Mesendoderm (in vitro differentiated cells): ENCODE data around the gene IQSEC1.

Source experiments
- DNase-seq: peaks from one replicate; pipeline ENCODE4 v3.0.0; 2013
- H2AK5ac ChIP-seq: 2 replicates; pipeline ENCODE4 v1.6.1; 2013; ENCODE audit warnings: low read length, inconsistent platforms
- H2BK120ac ChIP-seq: 2 replicates; pipeline ENCODE4 v1.6.1; 2013; ENCODE audit warnings: low read depth, mild to moderate bottlenecking, low read length, moderate library complexity, mixed read lengths
- H2BK15ac ChIP-seq: replicated peaks from 2 replicates; pipeline ENCODE4 v1.6.1; 2013; ENCODE audit warnings: low read depth, mild to moderate bottlenecking, moderate library complexity
- H2BK5ac ChIP-seq: 2 replicates; pipeline ENCODE4 v1.6.1; 2013; ENCODE audit warnings: low read length, inconsistent platforms
- H3K18ac ChIP-seq: 2 replicates; pipeline ENCODE4 v1.6.1; 2013; ENCODE audit warnings: mild to moderate bottlenecking, low read length, mixed read lengths
- H3K23ac ChIP-seq: one replicate; pipeline ENCODE4 v1.6.1; 2013; ENCODE audit warnings: low read length
- H3K27ac ChIP-seq: 2 replicates; pipeline ENCODE4 v1.5.1; 2013; ENCODE audit warnings: low read depth, mild to moderate bottlenecking, inconsistent platforms, low read length, moderate library complexity
- H3K27me3 ChIP-seq: 2 replicates; pipeline ENCODE4 v1.6.1; 2013; ENCODE audit warnings: low read length, control low read depth, mild to moderate bottlenecking, inconsistent platforms; ENCODE audit not compliant: insufficient read depth, poor library complexity
- H3K36me3 ChIP-seq: 2 replicates; pipeline ENCODE4 v1.6.1; 2013; ENCODE audit warnings: low read length, inconsistent platforms; ENCODE audit not compliant: control insufficient read depth, insufficient read depth
- H3K4ac ChIP-seq: one replicate; pipeline ENCODE4 v1.6.1; 2013; ENCODE audit warnings: low read depth, mild to moderate bottlenecking, low read length, moderate library complexity
- H3K4me1 ChIP-seq: 2 replicates; pipeline ENCODE4 v1.6.1; 2013; ENCODE audit warnings: low read depth, low read length, inconsistent platforms; ENCODE audit not compliant: control insufficient read depth
- H3K4me2 ChIP-seq: 2 replicates; pipeline ENCODE4 v1.6.1; 2013; ENCODE audit warnings: low read length
- H3K4me3 ChIP-seq: 2 replicates; pipeline ENCODE4 v1.5.1; 2013; ENCODE audit warnings: mild to moderate bottlenecking, low read length
- H3K56ac ChIP-seq: one replicate; pipeline ENCODE4 v1.6.1; 2013; ENCODE audit warnings: low read length
- H3K79me1 ChIP-seq: 2 replicates; pipeline ENCODE4 v1.6.1; 2013; ENCODE audit warnings: low read length, inconsistent platforms
- H3K79me2 ChIP-seq: 2 replicates; pipeline ENCODE4 v1.6.1; 2013; ENCODE audit warnings: mild to moderate bottlenecking, low read length; ENCODE audit not compliant: control insufficient read depth, insufficient read depth
- H3K9ac ChIP-seq: 2 replicates; pipeline ENCODE4 v1.6.1; 2013; ENCODE audit warnings: low read length, inconsistent platforms
- H4K5ac ChIP-seq: one replicate; pipeline ENCODE4 v1.6.1; 2013; ENCODE audit warnings: low read length
- H4K8ac ChIP-seq: one replicate; pipeline ENCODE4 v1.6.1; 2013; ENCODE audit warnings: low read depth, mild to moderate bottlenecking, control low read depth, low read length, moderate library complexity
- WGBS: extraction: QIAGEN DNeasy Blood & Tissue Kit; methylation state at CpG from one replicate; pipeline ENCODE4 v1.1.7; 2013; ENCODE audit warnings: low lambda C conversion rate, missing lambda C conversion rate; ENCODE audit not compliant: insufficient coverage; ENCODE audit errors: extremely low coverage; 5-methylcytosine and 5-hydroxymethylcytosine counted together

The IQSEC1 gene

DNA sequence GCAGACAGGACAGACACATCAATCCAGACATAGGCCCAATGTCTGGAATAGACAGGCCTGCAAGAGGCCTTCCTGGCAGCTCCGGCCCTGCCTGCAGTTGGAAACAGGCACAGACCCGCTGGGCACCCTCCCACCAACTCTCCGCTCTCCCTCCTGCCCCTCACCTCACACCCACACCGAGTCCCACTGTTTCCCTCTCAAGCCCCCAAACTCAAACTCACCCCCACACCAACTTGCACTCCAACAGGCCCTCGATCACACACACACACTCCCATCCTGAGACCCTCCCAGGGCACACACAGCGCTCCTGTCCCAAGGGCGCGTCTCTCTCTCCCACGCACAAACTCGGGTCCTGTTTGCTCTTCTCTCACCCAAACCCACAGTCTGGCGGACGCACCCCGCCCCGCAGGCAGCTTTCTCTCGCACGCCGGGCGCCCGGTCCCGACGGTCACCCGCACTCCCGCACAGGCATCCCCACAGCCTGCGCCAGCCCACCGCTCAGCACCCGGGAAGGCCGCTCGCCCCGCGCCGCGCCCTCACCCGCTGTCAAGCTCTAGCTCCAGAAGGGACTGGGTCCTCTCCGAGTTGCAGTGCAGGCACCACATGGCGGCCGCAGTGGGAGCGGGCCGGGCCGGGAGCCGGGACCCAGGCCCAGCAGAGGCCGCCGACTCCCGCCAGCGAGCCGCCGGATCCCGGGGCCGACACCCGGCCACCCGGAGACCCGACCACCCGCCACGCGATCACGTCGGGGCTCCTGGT is 106.2 kb downstream of the IQSEC1 start:
- Histone ChIP-seq H2BK5ac (no peak overlapping the region), H3K4ac (peak overlapping the region; percentile 57), H3K27ac (no peak overlapping the region), H3K79me2 (peaks cover 23% of the 10 kb centered on the region), H2BK120ac (no peak overlapping the region), H2AK5ac (no peak overlapping the region), H3K36me3 (no peaks in the 10 kb centered on the region), H2BK15ac (no peak overlapping the region), H3K9ac (peak overlapping the region; percentile 75), H4K8ac (no peak overlapping the region), H3K23ac (peak overlapping the region; percentile 91), H3K79me1 (peaks cover 31% of the 10 kb centered on the region), H3K18ac (peak overlapping the region; percentile 75), H3K4me2 (peak overlapping the region; percentile 78), H3K27me3 (no peaks in the 10 kb centered on the region), H3K4me3 (peak overlapping the region; percentile 58), H3K56ac (peak overlapping the region; percentile 94), H3K4me1 (peaks cover 4% of the 10 kb centered on the region), H4K5ac (no peak overlapping the region)
- DNase-seq, result peak; percentile 40
- no CpG with 5 or more reads among the region's 56 CpGs for WGBS

DNA sequence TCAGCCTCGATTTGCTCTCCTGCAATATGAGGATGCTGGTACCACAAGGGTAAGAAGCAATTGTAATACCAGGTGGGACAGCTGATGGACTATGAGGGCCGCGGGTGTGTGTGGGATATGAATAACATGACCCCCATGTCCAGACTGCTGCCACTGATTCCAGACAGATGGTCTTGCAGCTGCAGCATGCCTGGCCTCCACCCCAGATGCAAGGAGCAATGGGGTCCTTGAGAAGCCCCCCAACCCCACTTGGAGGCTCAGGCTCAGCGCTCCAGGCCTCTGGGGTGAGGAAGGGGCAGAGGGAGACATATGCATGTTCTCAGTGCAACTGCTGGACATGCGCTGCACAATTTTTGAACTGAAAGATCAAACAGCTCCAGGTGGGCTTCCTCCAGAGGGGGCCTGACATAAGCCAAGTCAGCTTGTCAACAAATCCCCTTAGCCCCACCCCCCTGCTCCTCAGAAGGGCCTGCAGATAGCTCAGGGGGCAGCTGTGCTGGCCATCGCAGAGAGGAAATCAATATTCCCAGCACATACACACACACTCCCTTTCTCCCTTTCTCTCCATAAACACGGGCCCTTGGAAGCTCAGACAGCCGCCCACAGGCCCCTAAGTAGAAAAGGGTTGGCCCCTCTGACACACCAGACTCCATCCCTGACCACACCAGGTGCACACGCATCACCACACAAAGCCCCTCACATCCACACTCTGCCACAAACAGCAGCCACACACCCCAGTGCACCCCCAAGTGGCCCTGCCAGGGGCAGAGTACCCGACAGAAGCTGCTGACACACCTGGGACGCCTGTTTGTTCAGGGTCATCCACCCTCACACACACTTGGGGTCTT is 107.0 kb downstream of the IQSEC1 start:
- Histone ChIP-seq H3K4me3 (peak overlapping the region; percentile 58), H2AK5ac (no peak overlapping the region), H3K27me3 (no peaks in the 10 kb centered on the region), H3K79me1 (peaks cover 36% of the 10 kb centered on the region), H4K5ac (no peak overlapping the region), H2BK5ac (no peak overlapping the region), H3K56ac (peak overlapping the region; percentile 94), H3K27ac (no peak overlapping the region), H3K4me1 (peaks cover 4% of the 10 kb centered on the region), H3K4ac (no peak overlapping the region), H3K36me3 (no peaks in the 10 kb centered on the region), H3K4me2 (peak overlapping the region; percentile 78), H3K23ac (peak overlapping the region; percentile 69), H2BK15ac (no peak overlapping the region), H4K8ac (no peak overlapping the region), H3K9ac (peak overlapping the region; percentile 75), H2BK120ac (no peak overlapping the region), H3K79me2 (peaks cover 23% of the 10 kb centered on the region), H3K18ac (no peak overlapping the region)
- DNase-seq, result no peak
- no CpG with 5 or more reads among the region's 11 CpGs for WGBS

DNA sequence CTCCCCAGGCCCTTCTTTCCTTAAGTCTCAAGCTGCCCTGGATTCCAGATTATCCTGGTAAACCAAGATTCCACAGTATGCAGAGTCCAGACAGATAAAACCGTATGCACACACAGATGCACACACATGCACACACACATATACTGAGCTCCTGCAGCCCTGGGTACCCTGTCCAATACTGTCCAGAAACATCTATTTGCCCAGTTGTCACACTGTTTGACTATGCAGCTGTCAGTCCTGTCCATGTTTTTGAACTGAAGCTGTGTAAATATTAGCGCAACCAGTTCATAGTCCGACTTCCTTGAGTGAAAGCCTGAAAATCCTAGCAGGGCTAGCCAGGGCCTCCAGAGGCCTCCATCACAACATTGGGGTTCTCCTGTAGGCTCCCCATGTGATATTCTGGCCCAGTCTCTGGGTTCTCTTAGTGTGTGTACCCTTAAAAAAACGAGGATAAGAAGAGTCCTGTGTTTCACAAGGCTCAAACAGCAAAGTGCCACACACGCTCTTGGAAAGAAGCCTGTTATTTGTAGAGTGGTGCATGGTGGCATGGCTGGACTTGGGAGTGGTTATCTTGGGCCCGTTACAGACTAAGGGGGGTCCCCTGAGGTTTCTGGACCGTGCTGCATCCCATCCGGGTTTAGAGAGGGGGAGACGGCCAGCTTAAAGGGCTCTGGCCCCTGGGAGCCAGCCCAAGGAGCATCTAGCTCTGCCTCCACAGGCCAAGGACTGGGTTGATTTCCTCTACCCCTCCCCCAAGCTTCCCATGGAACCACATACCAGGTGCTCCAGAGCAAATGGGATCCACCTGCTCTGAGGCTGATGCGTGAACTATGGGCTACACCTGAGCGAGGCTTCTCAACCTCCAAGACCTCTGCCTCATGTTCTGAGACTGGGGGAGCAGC is 108.3 kb downstream of the IQSEC1 start:
- no CpG with 5 or more reads among the region's 11 CpGs for WGBS
- H3K79me2 ChIP-seq, result peaks cover 26% of the 10 kb centered on the region
- no peak overlapping the region for H2BK15ac ChIP-seq
- no peak overlapping the region for H3K9ac ChIP-seq
- H2BK120ac ChIP-seq, result no peak overlapping the region
- H3K27me3 ChIP-seq, result no peaks in the 10 kb centered on the region
- H3K56ac ChIP-seq, result no peak overlapping the region
- no peak overlapping the region for H3K4ac ChIP-seq
- H3K27ac ChIP-seq, result no peak overlapping the region
- peaks cover 13% of the 10 kb centered on the region for H3K4me1 ChIP-seq
- no peak overlapping the region for H2BK5ac ChIP-seq
- H4K5ac ChIP-seq, result no peak overlapping the region
- no peak overlapping the region for H3K4me2 ChIP-seq
- H4K8ac ChIP-seq, result no peak overlapping the region
- H3K18ac ChIP-seq, result no peak overlapping the region
- peaks cover 42% of the 10 kb centered on the region for H3K79me1 ChIP-seq
- no peaks in the 10 kb centered on the region for H3K36me3 ChIP-seq
- H3K23ac ChIP-seq, result no peak overlapping the region
- DNase-seq, result no peak
- no peak overlapping the region for H3K4me3 ChIP-seq
- H2AK5ac ChIP-seq, result no peak overlapping the region

DNA sequence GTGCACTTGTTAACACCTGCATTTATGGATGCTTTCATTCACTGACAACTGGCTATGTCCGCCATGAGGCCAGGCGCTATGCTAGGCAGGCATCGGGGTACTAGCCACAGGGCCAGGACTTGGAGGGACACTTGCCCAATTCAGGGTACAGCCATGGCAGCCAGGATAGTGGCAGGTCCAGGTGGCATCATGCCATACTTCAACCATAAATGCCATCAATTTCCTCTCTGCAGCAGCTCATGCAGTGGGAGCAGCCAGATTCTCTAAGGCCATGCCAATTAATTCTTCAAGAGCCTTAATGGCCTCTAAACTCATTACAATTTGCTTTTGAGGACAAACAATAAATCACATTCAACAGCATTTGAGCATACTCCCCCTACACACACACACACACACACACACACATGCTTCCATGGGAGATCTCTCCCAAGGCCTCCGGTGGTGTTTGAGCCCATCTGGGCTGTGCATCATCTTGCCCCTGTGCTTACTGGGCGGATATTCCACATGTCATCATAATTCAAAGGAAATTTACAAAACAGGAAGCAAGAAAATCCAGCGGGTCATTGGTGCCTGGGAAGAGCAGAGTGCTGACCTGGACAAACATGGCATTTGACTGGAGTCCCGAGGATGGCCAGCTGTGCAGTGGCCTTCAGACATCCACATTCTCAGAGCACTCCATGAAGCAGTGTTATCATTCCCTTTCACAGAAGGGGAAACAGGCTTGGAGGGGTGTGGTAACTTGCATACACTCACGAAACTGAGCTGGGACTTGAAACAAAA is 109.1 kb downstream of the IQSEC1 start:
- no peak overlapping the region for H4K8ac ChIP-seq
- H2BK15ac ChIP-seq, result no peak overlapping the region
- H2BK5ac ChIP-seq, result no peak overlapping the region
- peaks cover 27% of the 10 kb centered on the region for H3K79me2 ChIP-seq
- H2BK120ac ChIP-seq, result no peak overlapping the region
- H3K23ac ChIP-seq, result no peak overlapping the region
- H3K36me3 ChIP-seq, result no peaks in the 10 kb centered on the region
- H3K18ac ChIP-seq, result no peak overlapping the region
- no peak for DNase-seq
- H3K9ac ChIP-seq, result no peak overlapping the region
- no peak overlapping the region for H2AK5ac ChIP-seq
- H3K27ac ChIP-seq, result no peak overlapping the region
- WGBS, result no CpG with 5 or more reads among the region's 8 CpGs
- no peak overlapping the region for H4K5ac ChIP-seq
- peaks cover 15% of the 10 kb centered on the region for H3K4me1 ChIP-seq
- no peak overlapping the region for H3K4me2 ChIP-seq
- peaks cover 46% of the 10 kb centered on the region for H3K79me1 ChIP-seq
- no peak overlapping the region for H3K4ac ChIP-seq
- no peaks in the 10 kb centered on the region for H3K27me3 ChIP-seq
- no peak overlapping the region for H3K56ac ChIP-seq
- H3K4me3 ChIP-seq, result no peak overlapping the region

DNA sequence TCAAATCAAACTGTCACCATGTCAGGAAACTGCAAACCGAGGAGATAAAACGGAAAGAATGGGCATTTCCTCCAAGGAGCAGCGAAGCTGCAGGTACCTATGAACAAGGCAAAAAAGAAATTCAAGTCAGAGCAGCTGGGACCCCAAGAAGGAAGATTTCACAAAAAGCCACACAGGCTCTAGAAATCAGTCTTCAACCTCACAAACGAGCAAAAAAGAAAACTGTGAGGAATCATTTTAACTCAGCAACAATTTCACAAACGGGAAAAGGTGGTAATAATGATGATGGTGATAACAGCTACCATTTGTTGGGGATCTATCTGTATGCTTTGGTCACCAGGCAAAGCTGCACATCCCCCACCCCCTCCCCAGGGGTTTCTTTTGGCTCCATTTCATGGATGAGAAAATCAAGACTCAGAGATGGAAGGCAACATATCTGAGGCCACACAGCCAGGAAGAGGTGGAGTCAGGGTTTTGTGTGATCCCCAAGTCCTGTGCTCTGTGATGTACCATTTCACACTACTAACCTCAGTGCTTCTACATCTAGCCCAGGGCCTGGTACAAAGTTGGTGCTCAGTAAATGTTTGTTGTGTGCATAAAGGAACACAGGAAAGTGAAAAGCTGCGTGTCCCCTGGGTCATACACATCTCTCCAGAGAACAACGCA is 109.9 kb downstream of the IQSEC1 start:
- no peak overlapping the region for H2AK5ac ChIP-seq
- H4K8ac ChIP-seq, result no peak overlapping the region
- no peak overlapping the region for H3K56ac ChIP-seq
- H3K23ac ChIP-seq, result no peak overlapping the region
- peaks cover 32% of the 10 kb centered on the region for H3K79me2 ChIP-seq
- no peaks in the 10 kb centered on the region for H3K36me3 ChIP-seq
- WGBS, result no CpG with 5 or more reads among the region's 7 CpGs
- no peaks in the 10 kb centered on the region for H3K27me3 ChIP-seq
- no peak overlapping the region for H3K4ac ChIP-seq
- no peak overlapping the region for H3K4me2 ChIP-seq
- H3K27ac ChIP-seq, result no peak overlapping the region
- no peak overlapping the region for H2BK5ac ChIP-seq
- H3K79me1 ChIP-seq, result peaks cover 52% of the 10 kb centered on the region
- no peak overlapping the region for H2BK120ac ChIP-seq
- no peak overlapping the region for H3K18ac ChIP-seq
- H2BK15ac ChIP-seq, result no peak overlapping the region
- no peak for DNase-seq
- H3K4me3 ChIP-seq, result no peak overlapping the region
- H3K4me1 ChIP-seq, result peaks cover 15% of the 10 kb centered on the region
- no peak overlapping the region for H4K5ac ChIP-seq
- H3K9ac ChIP-seq, result no peak overlapping the region
